ENCODE measurements around the gene TCEA3.

TCEA3 gene

DNA sequence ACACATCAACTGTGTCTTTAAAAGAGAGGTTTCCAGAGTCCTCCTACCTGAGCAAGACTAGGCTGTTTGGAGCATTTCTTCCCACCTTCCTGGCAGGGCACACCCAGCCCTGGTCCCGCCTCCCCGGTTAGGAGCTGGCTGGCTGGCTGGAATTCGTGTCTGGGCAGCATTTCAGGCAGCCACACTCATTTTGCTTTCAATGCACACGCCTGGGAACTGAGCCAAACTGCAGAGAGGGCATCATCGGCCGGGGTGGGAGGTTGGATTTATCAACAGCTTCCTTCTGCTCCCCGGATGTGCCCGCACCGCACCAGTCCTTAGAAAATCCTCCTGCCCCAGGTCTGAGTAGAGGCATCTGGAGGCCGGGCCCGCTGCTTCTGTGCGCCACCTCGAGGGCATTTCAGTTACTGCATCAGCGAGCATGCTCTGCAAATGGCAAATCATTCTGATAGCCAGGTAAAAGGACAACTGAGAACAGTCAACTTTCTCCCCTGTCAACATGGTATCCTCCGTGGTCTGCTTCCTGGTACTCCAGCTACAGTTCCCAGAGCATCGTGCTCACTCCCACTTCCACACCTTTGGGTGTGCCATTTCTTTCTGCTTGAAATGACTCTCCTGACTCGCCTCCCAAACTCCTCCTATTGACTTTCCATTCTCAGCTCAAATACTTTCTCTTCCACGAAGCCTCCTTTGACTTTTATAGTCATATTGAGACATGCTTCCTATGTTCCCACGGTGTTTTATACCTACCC lies 20.6 kb downstream of the TCEA3 start:
- DNase-seq (ENCODE audit: low spot score): peak; percentile 81
- TF ChIP-seq, protein P1, sequence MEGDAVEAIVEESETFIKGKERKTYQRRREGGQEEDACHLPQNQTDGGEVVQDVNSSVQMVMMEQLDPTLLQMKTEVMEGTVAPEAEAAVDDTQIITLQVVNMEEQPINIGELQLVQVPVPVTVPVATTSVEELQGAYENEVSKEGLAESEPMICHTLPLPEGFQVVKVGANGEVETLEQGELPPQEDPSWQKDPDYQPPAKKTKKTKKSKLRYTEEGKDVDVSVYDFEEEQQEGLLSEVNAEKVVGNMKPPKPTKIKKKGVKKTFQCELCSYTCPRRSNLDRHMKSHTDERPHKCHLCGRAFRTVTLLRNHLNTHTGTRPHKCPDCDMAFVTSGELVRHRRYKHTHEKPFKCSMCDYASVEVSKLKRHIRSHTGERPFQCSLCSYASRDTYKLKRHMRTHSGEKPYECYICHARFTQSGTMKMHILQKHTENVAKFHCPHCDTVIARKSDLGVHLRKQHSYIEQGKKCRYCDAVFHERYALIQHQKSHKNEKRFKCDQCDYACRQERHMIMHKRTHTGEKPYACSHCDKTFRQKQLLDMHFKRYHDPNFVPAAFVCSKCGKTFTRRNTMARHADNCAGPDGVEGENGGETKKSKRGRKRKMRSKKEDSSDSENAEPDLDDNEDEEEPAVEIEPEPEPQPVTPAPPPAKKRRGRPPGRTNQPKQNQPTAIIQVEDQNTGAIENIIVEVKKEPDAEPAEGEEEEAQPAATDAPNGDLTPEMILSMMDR (IDR thresholded peaks at IDR 0.05; ENCODE audit: extremely low read depth, missing control alignments): peak; percentile 91

GRCh38 chr1:23403355-23403734 lies 21.2 kb downstream of the TCEA3 start:
- DNase-seq (ENCODE audit: low spot score): no peak
- TF ChIP-seq, protein P1 (IDR thresholded peaks at IDR 0.05; ENCODE audit: extremely low read depth, missing control alignments): no peak

DNA sequence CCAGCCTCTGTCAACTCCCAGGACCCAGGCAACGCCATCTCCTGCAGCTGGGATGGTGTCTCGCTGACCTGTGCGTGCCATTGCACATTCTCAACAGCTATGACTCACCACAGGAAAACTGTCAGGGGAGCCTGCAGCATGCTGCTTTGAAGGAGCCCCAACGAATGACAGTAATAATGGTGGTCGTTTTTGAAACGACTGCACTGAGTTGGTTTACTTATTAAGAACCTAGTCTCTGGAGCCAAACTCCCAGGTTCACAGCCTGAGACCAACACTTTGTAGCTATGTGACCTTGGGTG lies 21.6 kb downstream of the TCEA3 start:
- no peak for DNase-seq (ENCODE audit: low spot score)
- TF ChIP-seq, protein P1 (IDR thresholded peaks at IDR 0.05; ENCODE audit: extremely low read depth, missing control alignments): no peak

DNA sequence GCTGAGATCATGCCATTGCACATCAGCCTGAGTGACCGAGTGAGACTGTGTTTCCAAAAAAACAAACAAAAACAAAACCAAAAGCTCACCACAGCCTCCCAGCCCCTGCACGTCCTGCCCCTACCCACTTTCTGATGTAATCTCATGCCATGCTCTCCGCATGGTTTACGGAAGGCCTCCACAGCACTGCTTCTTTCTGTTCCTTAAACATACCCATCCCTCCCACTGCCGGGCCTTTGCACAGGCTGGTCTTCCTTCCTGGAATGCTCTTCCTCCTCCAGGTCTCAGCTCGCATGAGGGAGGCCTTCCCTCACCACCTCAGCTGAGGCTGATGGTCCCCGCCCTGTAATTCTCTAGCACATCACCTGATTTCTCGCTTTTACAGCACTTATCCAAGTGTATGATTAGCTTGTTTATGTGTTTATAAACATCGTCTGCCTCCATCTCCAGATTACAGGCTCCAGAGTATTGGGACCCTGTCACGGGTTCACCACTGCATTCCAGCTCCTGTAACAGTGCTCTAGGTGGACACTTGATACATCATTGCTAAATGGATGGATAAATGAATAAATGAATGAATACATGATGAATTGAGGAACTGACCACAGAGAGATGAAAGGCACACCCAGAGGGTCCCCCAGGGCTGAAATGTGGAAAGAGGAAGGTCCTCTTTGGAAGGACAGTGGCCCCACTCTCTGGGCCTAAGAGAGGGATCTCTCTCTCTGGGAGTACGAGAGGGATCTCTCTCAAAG lies 22.1 kb downstream of the TCEA3 start:
- DNase-seq (ENCODE audit: low spot score): no peak
- TF ChIP-seq, protein P1 (IDR thresholded peaks at IDR 0.05; ENCODE audit: extremely low read depth, missing control alignments): no peak

- no peak for DNase-seq (ENCODE audit: low spot score)
- TF ChIP-seq, protein P1 (IDR thresholded peaks at IDR 0.05; ENCODE audit: extremely low read depth, missing control alignments): no peak
Measured at GRCh38 chr1:23401313-23401712, 23.2 kb downstream of the TCEA3 start.

GRCh38 chr1:23400324-23401114 lies 24.0 kb downstream of the TCEA3 start:
- TF ChIP-seq, protein P1 (IDR thresholded peaks at IDR 0.05; ENCODE audit: extremely low read depth, missing control alignments): no peak
- DNase-seq (ENCODE audit: low spot score): no peak

DNA sequence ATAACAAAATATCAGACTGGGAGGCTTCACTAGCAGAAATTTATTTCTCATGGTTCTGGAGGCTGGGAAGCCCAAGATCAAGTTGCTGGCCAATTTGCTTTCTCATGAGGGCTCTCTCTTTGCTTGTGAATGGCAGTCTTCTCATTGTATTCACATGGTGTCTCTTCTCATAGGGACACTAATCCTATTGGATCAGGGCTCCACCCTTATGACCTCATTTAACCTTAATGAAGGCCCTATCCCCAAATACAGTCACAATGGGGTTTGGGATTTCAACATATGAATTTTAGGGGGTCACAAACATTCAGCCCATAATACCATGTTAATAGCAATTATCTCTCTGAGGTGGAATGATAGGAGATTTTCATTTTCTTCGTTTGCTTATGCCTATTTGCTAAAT lies 25.3 kb downstream of the TCEA3 start:
- TF ChIP-seq, protein P1 (IDR thresholded peaks at IDR 0.05; ENCODE audit: extremely low read depth, missing control alignments): no peak
- no peak for DNase-seq (ENCODE audit: low spot score)

Measured in GM20000 (cell line).